SK-N-SH (cell line): ENCODE data around the gene POLR2A.
"Not testable (repeated sequence)": the region's sequence is repeated elsewhere in the genome, so short reads cannot be mapped to it uniquely, and the experiment has no call there.

ENCODE experiments used
- CTCF ChIP-seq: fragments of 200-600 bp; sonication (generic); IDR thresholded peaks from 2 replicates; pipeline ENCODE4 v1.6.1; 2017; ENCODE audit warnings: antibody characterized with exemption, mild to moderate bottlenecking, moderate library complexity
- FOSL2 ChIP-seq: IDR thresholded peaks from 2 replicates; pipeline ENCODE4 v1.4.0; 2012; ENCODE audit warnings: low read depth, mild to moderate bottlenecking, moderate library complexity, borderline replicate concordance
- FOXM1 ChIP-seq: IDR thresholded peaks from 2 replicates; pipeline ENCODE4 v1.4.0; 2012; ENCODE audit warnings: low read depth, mild to moderate bottlenecking
- JUND ChIP-seq: IDR thresholded peaks from 2 replicates; pipeline ENCODE4 v1.4.0; 2012
- PBX3 ChIP-seq: IDR thresholded peaks from 2 replicates; pipeline ENCODE4; 2012
- POLR2AphosphoS5 ChIP-seq: IDR thresholded peaks from 2 replicates; pipeline ENCODE4 v1.6.1; 2012; ENCODE audit warnings: low read depth, low read length
- SIN3A ChIP-seq: IDR thresholded peaks from 2 replicates; pipeline ENCODE4 v1.6.1; 2012; ENCODE audit warnings: low read depth, mild to moderate bottlenecking, low read length, moderate library complexity, borderline replicate concordance
- TAF1 ChIP-seq: IDR thresholded peaks from 2 replicates; pipeline ENCODE4 v1.6.1; 2012; ENCODE audit warnings: low read depth, mild to moderate bottlenecking, low read length, moderate library complexity, borderline replicate concordance
- USF1 ChIP-seq: IDR thresholded peaks from 2 replicates; pipeline ENCODE4 v1.4.0; 2012; ENCODE audit warnings: low read depth, borderline replicate concordance
- USF2 ChIP-seq: fragments of 150-350 bp; IDR thresholded peaks from 2 replicates; pipeline ENCODE4 v1.6.1; 2017; ENCODE audit warnings: antibody characterized with exemption, low read length, low read depth, borderline replicate concordance

- not testable (repeated sequence) for TF ChIP-seq CTCF, USF1, SIN3A, TAF1, USF2, FOXM1, PBX3, FOSL2, JUND, POLR2AphosphoS5
Measured at GRCh38 chr17:7482742-7483088, 1.5 kb upstream of the POLR2A start.
